ENCODE measurements around the gene DCC. TPM values are rescaled to one million over a fixed set of nuclear protein-coding genes. Genes with fewer than 3 reads are reported as not detected.

The DCC gene, protein sequence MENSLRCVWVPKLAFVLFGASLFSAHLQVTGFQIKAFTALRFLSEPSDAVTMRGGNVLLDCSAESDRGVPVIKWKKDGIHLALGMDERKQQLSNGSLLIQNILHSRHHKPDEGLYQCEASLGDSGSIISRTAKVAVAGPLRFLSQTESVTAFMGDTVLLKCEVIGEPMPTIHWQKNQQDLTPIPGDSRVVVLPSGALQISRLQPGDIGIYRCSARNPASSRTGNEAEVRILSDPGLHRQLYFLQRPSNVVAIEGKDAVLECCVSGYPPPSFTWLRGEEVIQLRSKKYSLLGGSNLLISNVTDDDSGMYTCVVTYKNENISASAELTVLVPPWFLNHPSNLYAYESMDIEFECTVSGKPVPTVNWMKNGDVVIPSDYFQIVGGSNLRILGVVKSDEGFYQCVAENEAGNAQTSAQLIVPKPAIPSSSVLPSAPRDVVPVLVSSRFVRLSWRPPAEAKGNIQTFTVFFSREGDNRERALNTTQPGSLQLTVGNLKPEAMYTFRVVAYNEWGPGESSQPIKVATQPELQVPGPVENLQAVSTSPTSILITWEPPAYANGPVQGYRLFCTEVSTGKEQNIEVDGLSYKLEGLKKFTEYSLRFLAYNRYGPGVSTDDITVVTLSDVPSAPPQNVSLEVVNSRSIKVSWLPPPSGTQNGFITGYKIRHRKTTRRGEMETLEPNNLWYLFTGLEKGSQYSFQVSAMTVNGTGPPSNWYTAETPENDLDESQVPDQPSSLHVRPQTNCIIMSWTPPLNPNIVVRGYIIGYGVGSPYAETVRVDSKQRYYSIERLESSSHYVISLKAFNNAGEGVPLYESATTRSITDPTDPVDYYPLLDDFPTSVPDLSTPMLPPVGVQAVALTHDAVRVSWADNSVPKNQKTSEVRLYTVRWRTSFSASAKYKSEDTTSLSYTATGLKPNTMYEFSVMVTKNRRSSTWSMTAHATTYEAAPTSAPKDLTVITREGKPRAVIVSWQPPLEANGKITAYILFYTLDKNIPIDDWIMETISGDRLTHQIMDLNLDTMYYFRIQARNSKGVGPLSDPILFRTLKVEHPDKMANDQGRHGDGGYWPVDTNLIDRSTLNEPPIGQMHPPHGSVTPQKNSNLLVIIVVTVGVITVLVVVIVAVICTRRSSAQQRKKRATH (N-terminal part only)
- 5.6 TPM for total RNA-seq (ENCODE audit: unreplicated experiment)
- long read RNA-seq, partial matches to known transcripts: 1 of 1 reads
- long read RNA-seq, other reads (novel, unspliced or antisense): 0 of 1 reads

DNA sequence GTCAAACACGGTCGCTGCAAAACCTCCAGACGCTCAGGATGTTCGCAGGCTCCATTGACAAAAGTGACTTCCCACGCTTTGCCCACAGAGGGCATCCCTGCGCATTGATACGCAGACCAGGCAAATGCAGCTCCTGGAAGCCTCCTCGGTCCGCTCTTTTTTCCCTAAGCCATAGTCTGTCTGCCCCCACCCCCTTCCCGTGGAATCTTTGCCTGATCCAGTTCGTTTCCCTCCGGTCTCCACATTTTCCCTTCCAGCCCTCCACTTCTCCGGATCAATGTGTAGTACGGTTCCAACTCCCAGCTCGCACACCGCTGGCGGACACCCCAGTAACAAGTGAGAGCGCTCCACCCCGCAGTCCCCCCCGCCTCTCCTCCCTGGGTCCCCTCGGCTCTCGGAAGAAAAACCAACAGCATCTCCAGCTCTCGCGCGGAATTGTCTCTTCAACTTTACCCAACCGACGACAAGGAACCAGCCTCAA lies at the start of gene DCC:
Gene DCC (plus strand): TSS at position 307 of the 481 bp plus-strand sequence. CDS start 591 bp downstream, outside the sequence.
- Mint-ChIP-seq H3K4me3 (ENCODE audit: unreplicated experiment) (no peak within 1 kb of the TSS), H3K36me3 (ENCODE audit: unreplicated experiment) (no peaks in the 10 kb centered on the region), H3K27me3 (ENCODE audit: unreplicated experiment) (peaks cover 16% of the 10 kb centered on the region), H3K27ac (ENCODE audit: unreplicated experiment) (no peak within 1 kb of the TSS), H3K4me1 (ENCODE audit: low read depth, unreplicated experiment) (peaks cover 6% of the 10 kb centered on the region), H3K9me3 (ENCODE audit: unreplicated experiment) (no peaks in the 10 kb centered on the region)
- TF ChIP-seq, protein P1, sequence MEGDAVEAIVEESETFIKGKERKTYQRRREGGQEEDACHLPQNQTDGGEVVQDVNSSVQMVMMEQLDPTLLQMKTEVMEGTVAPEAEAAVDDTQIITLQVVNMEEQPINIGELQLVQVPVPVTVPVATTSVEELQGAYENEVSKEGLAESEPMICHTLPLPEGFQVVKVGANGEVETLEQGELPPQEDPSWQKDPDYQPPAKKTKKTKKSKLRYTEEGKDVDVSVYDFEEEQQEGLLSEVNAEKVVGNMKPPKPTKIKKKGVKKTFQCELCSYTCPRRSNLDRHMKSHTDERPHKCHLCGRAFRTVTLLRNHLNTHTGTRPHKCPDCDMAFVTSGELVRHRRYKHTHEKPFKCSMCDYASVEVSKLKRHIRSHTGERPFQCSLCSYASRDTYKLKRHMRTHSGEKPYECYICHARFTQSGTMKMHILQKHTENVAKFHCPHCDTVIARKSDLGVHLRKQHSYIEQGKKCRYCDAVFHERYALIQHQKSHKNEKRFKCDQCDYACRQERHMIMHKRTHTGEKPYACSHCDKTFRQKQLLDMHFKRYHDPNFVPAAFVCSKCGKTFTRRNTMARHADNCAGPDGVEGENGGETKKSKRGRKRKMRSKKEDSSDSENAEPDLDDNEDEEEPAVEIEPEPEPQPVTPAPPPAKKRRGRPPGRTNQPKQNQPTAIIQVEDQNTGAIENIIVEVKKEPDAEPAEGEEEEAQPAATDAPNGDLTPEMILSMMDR (IDR thresholded peaks at IDR 0.05; ENCODE audit: partially characterized antibody, unreplicated experiment): peak; percentile 21
- peak; percentile 75 for DNase-seq

DNA sequence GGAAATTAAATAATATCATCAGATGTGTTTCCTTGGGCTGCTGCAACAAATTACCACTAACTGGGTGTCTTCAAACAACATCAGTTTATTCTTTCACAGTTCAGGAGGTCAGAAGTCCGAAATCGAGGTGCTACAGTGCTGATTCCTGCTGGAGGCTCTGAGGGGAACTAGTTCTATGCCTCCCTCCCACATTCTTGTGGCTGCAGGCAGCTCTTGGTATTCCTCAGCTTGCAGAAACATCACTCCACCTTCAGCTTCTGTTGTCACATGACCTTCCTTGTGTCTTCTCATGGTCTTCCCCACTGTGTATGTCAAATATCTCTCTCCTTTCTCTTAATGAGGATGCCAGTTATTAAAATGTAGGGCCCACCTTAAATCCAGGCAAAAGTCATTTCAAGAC lies 29.3 kb upstream of the DCC start:
- Mint-ChIP-seq H3K27me3 (ENCODE audit: unreplicated experiment) (no peaks in the 10 kb centered on the region), H3K9me3 (ENCODE audit: unreplicated experiment) (peaks cover 4% of the 10 kb centered on the region), H3K4me1 (ENCODE audit: low read depth, unreplicated experiment) (peaks cover 6% of the 10 kb centered on the region), H3K27ac (ENCODE audit: unreplicated experiment) (no peak overlapping the region), H3K36me3 (ENCODE audit: unreplicated experiment) (no peaks in the 10 kb centered on the region), H3K4me3 (ENCODE audit: unreplicated experiment) (no peak overlapping the region)
- DNase-seq: no peak
- TF ChIP-seq, protein P1 (IDR thresholded peaks at IDR 0.05; ENCODE audit: partially characterized antibody, unreplicated experiment): no peak

DNA sequence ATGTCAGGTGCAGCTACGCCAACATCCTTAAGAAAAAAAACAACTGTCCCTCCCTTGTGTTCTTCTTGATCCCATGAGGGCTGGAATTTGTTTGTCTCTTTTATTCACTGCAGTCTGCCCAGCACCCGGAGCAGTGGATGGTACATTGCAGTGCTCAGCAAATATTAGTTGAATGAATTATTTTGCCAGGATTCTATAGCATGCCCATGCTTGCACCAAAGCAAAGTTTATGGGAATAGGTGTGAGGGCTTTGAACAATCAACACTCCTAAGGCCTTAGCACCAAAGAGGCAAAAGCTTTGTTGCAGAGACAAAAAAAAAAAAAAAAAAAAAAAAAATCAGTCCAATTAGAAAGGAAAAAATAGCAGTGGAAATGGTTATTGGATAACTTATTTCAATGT lies 28.7 kb upstream of the DCC start:
- Mint-ChIP-seq H3K4me1 (ENCODE audit: low read depth, unreplicated experiment) (peaks cover 6% of the 10 kb centered on the region), H3K9me3 (ENCODE audit: unreplicated experiment) (peaks cover 4% of the 10 kb centered on the region), H3K27me3 (ENCODE audit: unreplicated experiment) (no peaks in the 10 kb centered on the region), H3K4me3 (ENCODE audit: unreplicated experiment) (no peak overlapping the region), H3K36me3 (ENCODE audit: unreplicated experiment) (no peaks in the 10 kb centered on the region), H3K27ac (ENCODE audit: unreplicated experiment) (no peak overlapping the region)
- TF ChIP-seq, protein P1 (IDR thresholded peaks at IDR 0.05; ENCODE audit: partially characterized antibody, unreplicated experiment): no peak
- DNase-seq: no peak

DNA sequence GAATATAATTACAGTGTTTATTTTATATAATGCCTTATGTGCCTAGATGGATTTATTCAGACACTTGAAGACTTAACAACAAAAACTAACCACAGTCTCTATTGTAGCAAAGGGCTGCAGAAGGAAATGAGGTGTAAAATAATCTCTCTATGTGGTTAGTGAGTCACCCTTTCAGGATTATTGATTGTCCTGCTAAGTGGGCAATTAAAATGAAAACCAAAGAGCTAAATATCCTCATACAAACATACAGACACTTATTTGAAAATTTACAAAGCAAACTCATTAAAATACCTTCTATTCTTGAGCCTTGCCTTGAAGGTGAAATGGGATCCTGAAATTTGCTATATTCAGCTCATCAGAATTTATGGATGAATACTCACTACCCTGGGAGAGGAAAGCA lies 27.7 kb upstream of the DCC start:
- peaks cover 6% of the 10 kb centered on the region for H3K4me1 Mint-ChIP-seq (ENCODE audit: low read depth, unreplicated experiment)
- H3K4me3 Mint-ChIP-seq (ENCODE audit: unreplicated experiment): no peak overlapping the region
- peak overlapping the region; percentile 69 for H3K27ac Mint-ChIP-seq (ENCODE audit: unreplicated experiment)
- TF ChIP-seq, protein P1 (IDR thresholded peaks at IDR 0.05; ENCODE audit: partially characterized antibody, unreplicated experiment): no peak
- peaks cover 4% of the 10 kb centered on the region for H3K9me3 Mint-ChIP-seq (ENCODE audit: unreplicated experiment)
- no peak for DNase-seq
- H3K27me3 Mint-ChIP-seq (ENCODE audit: unreplicated experiment): no peaks in the 10 kb centered on the region
- H3K36me3 Mint-ChIP-seq (ENCODE audit: unreplicated experiment): no peaks in the 10 kb centered on the region
